GM23248 (cell line): Measurements from ENCODE around the gene ANGEL2. TPM values are rescaled to one million over a fixed set of nuclear protein-coding genes. Genes with fewer than 3 reads are reported as not detected.

ENCODE experiments used
- DNase-seq: peaks from one replicate; pipeline ENCODE4 v3.0.0-alpha.2; 2015
- H2AFZ ChIP-seq: fragments of 200-600 bp; sonication (generic); 2 replicates; pipeline ENCODE4 v1.6.1; 2016; ENCODE audit warnings: antibody characterized with exemption
- H3F3A ChIP-seq: fragments of 200-600 bp; sonication (generic); 2 replicates; pipeline ENCODE4 v1.6.1; 2016; ENCODE audit warnings: mild to moderate bottlenecking, antibody characterized with exemption, mixed run types; ENCODE audit not compliant: insufficient read depth
- H3K27ac ChIP-seq: fragments of 200-600 bp; sonication (generic); 2 replicates; pipeline ENCODE4 v1.5.1; 2016; ENCODE audit warnings: mild to moderate bottlenecking
- H3K27me3 ChIP-seq: fragments of 200-600 bp; sonication (generic); replicated peaks from 2 replicates; pipeline ENCODE4 v1.6.1; 2016; ENCODE audit warnings: mild to moderate bottlenecking; ENCODE audit not compliant: insufficient read depth
- H3K36me3 ChIP-seq: fragments of 200-600 bp; sonication (generic); 2 replicates; pipeline ENCODE4 v1.6.1; 2016; ENCODE audit warnings: low read depth, mild to moderate bottlenecking
- H3K4me1 ChIP-seq: fragments of 200-600 bp; sonication (generic); 2 replicates; pipeline ENCODE4 v1.6.1; 2016; ENCODE audit warnings: mild to moderate bottlenecking; ENCODE audit not compliant: insufficient read depth
- H3K4me2 ChIP-seq: fragments of 200-600 bp; sonication (generic); one replicate; pipeline ENCODE4 v1.6.1; 2016; ENCODE audit warnings: mild to moderate bottlenecking; ENCODE audit not compliant: unreplicated experiment
- H3K4me3 ChIP-seq: fragments of 200-600 bp; sonication (generic); 2 replicates; pipeline ENCODE4 v1.5.1; 2016; ENCODE audit warnings: mild to moderate bottlenecking
- H3K79me2 ChIP-seq: fragments of 200-600 bp; sonication (generic); 2 replicates; pipeline ENCODE4 v1.6.1; 2016; ENCODE audit warnings: mild to moderate bottlenecking; ENCODE audit not compliant: insufficient read depth
- H3K9ac ChIP-seq: fragments of 200-600 bp; sonication (generic); 2 replicates; pipeline ENCODE4 v1.6.1; 2016; ENCODE audit warnings: mild to moderate bottlenecking
- H3K9me2 ChIP-seq: fragments of 200-600 bp; sonication (generic); 2 replicates; pipeline ENCODE4 v1.6.1; 2016; ENCODE audit warnings: mixed run types, mild to moderate bottlenecking, moderate library complexity; ENCODE audit not compliant: insufficient read depth
- H3K9me3 ChIP-seq: fragments of 200-600 bp; sonication (generic); one replicate; pipeline ENCODE4 v1.6.1; 2017; ENCODE audit warnings: low read depth
- H4K20me1 ChIP-seq: fragments of 200-600 bp; sonication (generic); 2 replicates; pipeline ENCODE4 v1.6.0; 2016; ENCODE audit not compliant: insufficient read depth
- EZH2 ChIP-seq: fragments of 200-600 bp; sonication (generic); IDR thresholded peaks from 2 replicates; pipeline ENCODE4 v1.6.1; 2018; ENCODE audit warnings: antibody characterized with exemption, mild to moderate bottlenecking; ENCODE audit not compliant: insufficient read depth, poor library complexity, severe bottlenecking
- EZH2phosphoT487 ChIP-seq: fragments of 200-600 bp; sonication (generic); IDR thresholded peaks from 2 replicates; pipeline ENCODE4 v1.6.1; 2018; ENCODE audit warnings: antibody characterized with exemption, moderate library complexity, mild to moderate bottlenecking, low read depth; ENCODE audit not compliant: insufficient read depth
- WGBS, 2 experiments: methylation state at CpG; one replicate each; pipeline ENCODE4 v1.1.6; 2015 to 2017; ENCODE audit warnings: low lambda C conversion rate in 2 of 2, low coverage in 1 of 2; ENCODE audit errors: missing lambda C conversion rate in 2 of 2; 5-methylcytosine and 5-hydroxymethylcytosine counted together
- in situ Hi-C: fragments of 300-500 bp; cut with MboI; formaldehyde crosslinking; loops from 2 replicates; pipeline ENCODE4 v1.15.0; 2020
- polyA plus RNA-seq: library from polyadenylated mRNA; unstranded; fragments of >200 nt; fragmentation: Nextera tagmentation; extraction: Ambion mirVana; gene quantifications from 2 replicates; pipeline ENCODE4 v1.2.1, GENCODE V29; 2016
- total RNA-seq: library from RNA; depleted of rRNA; stranded (reverse); fragments of >200 nt; shearing (Covaris generic); gene quantifications from 2 replicates; pipeline ENCODE4 v1.2.3, GENCODE V29; 2014

ANGEL2 gene
- total and polyA plus RNA-seq, 2 experiments from 2014 or later, result 19.7 to 28.5 TPM

GRCh38 chr1:213017447-213018273 is 2.0 kb upstream of the ANGEL2 start:
- peak overlapping the region; percentile 96 for H2AFZ ChIP-seq
- peak; percentile 10 for DNase-seq
- H3K27ac ChIP-seq, result no peak overlapping the region
- no peaks in the 10 kb centered on the region for H4K20me1 ChIP-seq
- WGBS, 2 experiments, result 92 to 94% methylated on average over 9 of the region's 9 CpGs
- no peak overlapping the region for H3K9ac ChIP-seq
- H3K79me2 ChIP-seq, result peaks cover 24% of the 10 kb centered on the region
- H3F3A ChIP-seq, result no peaks in the 10 kb centered on the region
- TF ChIP-seq EZH2, result no peak
- TF ChIP-seq EZH2phosphoT487, result no peak
- no peaks in the 10 kb centered on the region for H3K27me3 ChIP-seq
- no peaks in the 10 kb centered on the region for H3K36me3 ChIP-seq
- peaks cover 12% of the 10 kb centered on the region for H3K4me1 ChIP-seq
- no peaks in the 10 kb centered on the region; the same call in 1 of the 2 replicates for H3K9me2 ChIP-seq
- in situ Hi-C loops, result no loop called here
- no peaks in the 10 kb centered on the region for H3K9me3 ChIP-seq
- no peak overlapping the region for H3K4me3 ChIP-seq
- H3K4me2 ChIP-seq, result no peak overlapping the region

- Histone ChIP-seq H3K9me3 (no peaks in the 10 kb centered on the region), H3K4me3 (peak overlapping the region; percentile 92), H3K4me2 (peak overlapping the region; percentile 93), H3K27me3 (no peaks in the 10 kb centered on the region), H3K9me2 (no peaks in the 10 kb centered on the region), H2AFZ (peak overlapping the region; percentile 96), H3K9ac (peak overlapping the region; percentile 86), H3K79me2 (peaks cover 55% of the 10 kb centered on the region), H4K20me1 (no peaks in the 10 kb centered on the region), H3F3A (no peaks in the 10 kb centered on the region), H3K4me1 (peaks cover 12% of the 10 kb centered on the region), H3K27ac (peak overlapping the region; percentile 83), H3K36me3 (peaks cover 6% of the 10 kb centered on the region; the same call in 1 of the 2 replicates)
- in situ Hi-C loops, result no loop called here
- TF ChIP-seq EZH2phosphoT487 (no peak), EZH2 (no peak)
- DNase-seq, result peak; percentile 66
- WGBS, 2 experiments, result 25 to 26% methylated on average over 7 of the region's 7 CpGs
Measured at GRCh38 chr1:213014642-213015041, 1.0 kb downstream of the ANGEL2 start.

- H3K4me3 ChIP-seq, result no peak overlapping the region
- H3K9me2 ChIP-seq, result no peaks in the 10 kb centered on the region
- H3K4me2 ChIP-seq, result no peak overlapping the region
- in situ Hi-C loops, result no loop called here
- no peaks in the 10 kb centered on the region for H3F3A ChIP-seq
- no peaks in the 10 kb centered on the region for H3K27me3 ChIP-seq
- 65 to 80% methylated on average over 2 of the region's 2 CpGs for WGBS, 2 experiments
- H3K79me2 ChIP-seq, result peaks cover 54% of the 10 kb centered on the region
- TF ChIP-seq EZH2, result no peak
- no peak for TF ChIP-seq EZH2phosphoT487
- H2AFZ ChIP-seq, result no peak overlapping the region
- peaks cover 40% of the 10 kb centered on the region for H3K36me3 ChIP-seq
- no peak overlapping the region for H3K27ac ChIP-seq
- DNase-seq, result no peak
- H3K9ac ChIP-seq, result no peak overlapping the region
- peaks cover 2% of the 10 kb centered on the region; the same call in 1 of the 2 replicates for H3K4me1 ChIP-seq
- no peaks in the 10 kb centered on the region for H3K9me3 ChIP-seq
- H4K20me1 ChIP-seq, result no peaks in the 10 kb centered on the region
Measured at GRCh38 chr1:213008564-213008963, 7.1 kb downstream of the ANGEL2 start.

GRCh38 chr1:213003256-213003655 is 12.4 kb downstream of the ANGEL2 start:
- Histone ChIP-seq H3K27ac (no peak overlapping the region), H3K4me2 (no peak overlapping the region)

More at GRCh38 chr1:213003256-213003655, 12.4 kb downstream of the ANGEL2 start:
- no peak for TF ChIP-seq EZH2phosphoT487
- TF ChIP-seq EZH2, result no peak
- Histone ChIP-seq H4K20me1 (no peaks in the 10 kb centered on the region), H3K9me3 (no peaks in the 10 kb centered on the region), H3K4me1 (no peaks in the 10 kb centered on the region), H3K79me2 (0 out of 2 replicates have a peak, but pooled peaks cover under 1% of the 10 kb centered on the region), H3K9ac (no peak overlapping the region), H3K27me3 (no peaks in the 10 kb centered on the region), H3K36me3 (peaks cover 53% of the 10 kb centered on the region), H3K4me3 (no peak overlapping the region), H3K9me2 (no peaks in the 10 kb centered on the region), H2AFZ (no peak overlapping the region), H3F3A (no peaks in the 10 kb centered on the region; the same call in 1 of the 2 replicates)
- DNase-seq, result no peak
- in situ Hi-C loops, result no loop called here
- 80 to 87% methylated on average over 3 of the region's 3 CpGs for WGBS, 2 experiments
